Midbrain (tissue), 1 donor: ENCODE measurements around the gene GNGT2.

ENCODE experiments used
- DNase-seq: peaks from one replicate; lab custom pipeline; 2025; lab: John Stamatoyannopoulos, UW

Gene GNGT2

GRCh38 chr17:49168706-49169105 is 41.7 kb downstream of the GNGT2 start:
- no peak for DNase-seq

GRCh38 chr17:49165143-49165542 is 45.2 kb downstream of the GNGT2 start:
- DNase-seq, result no peak

- DNase-seq, result no peak
Observed at GRCh38 chr17:49162866-49163265, 47.5 kb downstream of the GNGT2 start.

DNA sequence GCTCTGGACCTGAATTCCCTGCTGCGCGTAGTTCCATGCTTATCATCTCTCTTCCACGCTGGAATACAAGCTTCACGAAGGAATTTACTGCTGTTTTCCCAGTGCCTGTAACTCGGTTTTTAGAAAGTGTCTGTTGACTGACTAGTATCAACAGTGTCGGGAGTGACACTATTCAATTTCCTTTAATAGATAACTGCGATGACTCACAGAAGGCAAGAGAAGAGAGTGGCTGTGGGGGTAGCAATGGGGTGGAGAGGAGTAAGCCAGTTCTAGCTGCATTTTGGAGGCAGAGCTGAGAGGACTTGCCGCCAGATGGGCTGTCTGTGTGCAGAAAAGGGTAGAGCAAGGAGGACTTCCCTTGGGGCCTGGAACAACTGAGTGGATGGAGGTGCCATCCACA is 52.6 kb downstream of the GNGT2 start:
- DNase-seq, result no peak

DNA sequence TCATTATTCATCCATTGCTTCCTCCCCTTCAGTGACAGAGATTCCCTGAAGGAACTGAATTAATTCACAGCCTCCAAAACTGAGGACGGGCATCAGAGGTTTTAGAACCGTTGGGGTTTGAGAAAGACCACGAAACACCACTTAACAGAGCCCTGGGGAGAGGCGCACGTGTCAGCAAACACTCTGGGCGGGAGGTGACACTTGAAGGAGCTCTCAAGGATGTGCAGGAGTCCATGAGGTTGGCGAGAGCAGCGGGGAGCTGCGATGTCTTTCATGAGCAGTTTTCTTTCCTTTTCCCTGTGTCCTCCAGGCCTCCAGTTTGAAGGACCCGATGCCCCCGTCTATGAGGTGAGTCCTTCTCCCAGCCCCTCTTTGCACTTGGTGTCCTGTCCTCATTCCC is 54.1 kb downstream of the GNGT2 start:
- no peak for DNase-seq
